GM18873 (cell line): ENCODE results near the gene ENTREP1.
"Not testable (repeated sequence)": the region's sequence is repeated elsewhere in the genome, so short reads cannot be mapped to it uniquely, and the experiment has no call there.

Source experiments
- ATAC-seq: cut with Tn5 transposase; IDR thresholded peaks from one replicate; pipeline ENCODE4 v1.9.1; 2021; ENCODE audit warnings: mild to moderate bottlenecking, moderate library complexity, moderate number of reproducible peaks; ENCODE audit not compliant: unreplicated experiment, low FRiP score

The ENTREP1 gene, protein sequence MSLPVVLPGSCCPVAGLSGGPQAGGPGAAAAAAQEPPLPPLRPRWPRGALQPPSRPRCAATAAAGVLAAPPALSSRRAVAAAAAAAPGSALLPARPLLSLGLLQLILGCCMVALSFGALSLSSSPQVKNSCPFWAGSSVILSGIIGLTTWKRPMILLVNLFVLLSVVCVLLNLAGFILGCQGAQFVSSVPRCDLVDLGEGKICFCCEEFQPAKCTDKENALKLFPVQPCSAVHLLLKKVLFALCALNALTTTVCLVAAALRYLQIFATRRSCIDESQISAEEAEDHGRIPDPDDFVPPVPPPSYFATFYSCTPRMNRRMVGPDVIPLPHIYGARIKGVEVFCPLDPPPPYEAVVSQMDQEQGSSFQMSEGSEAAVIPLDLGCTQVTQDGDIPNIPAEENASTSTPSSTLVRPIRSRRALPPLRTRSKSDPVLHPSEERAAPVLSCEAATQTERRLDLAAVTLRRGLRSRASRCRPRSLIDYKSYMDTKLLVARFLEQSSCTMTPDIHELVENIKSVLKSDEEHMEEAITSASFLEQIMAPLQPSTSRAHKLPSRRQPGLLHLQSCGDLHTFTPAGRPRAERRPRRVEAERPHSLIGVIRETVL

DNA sequence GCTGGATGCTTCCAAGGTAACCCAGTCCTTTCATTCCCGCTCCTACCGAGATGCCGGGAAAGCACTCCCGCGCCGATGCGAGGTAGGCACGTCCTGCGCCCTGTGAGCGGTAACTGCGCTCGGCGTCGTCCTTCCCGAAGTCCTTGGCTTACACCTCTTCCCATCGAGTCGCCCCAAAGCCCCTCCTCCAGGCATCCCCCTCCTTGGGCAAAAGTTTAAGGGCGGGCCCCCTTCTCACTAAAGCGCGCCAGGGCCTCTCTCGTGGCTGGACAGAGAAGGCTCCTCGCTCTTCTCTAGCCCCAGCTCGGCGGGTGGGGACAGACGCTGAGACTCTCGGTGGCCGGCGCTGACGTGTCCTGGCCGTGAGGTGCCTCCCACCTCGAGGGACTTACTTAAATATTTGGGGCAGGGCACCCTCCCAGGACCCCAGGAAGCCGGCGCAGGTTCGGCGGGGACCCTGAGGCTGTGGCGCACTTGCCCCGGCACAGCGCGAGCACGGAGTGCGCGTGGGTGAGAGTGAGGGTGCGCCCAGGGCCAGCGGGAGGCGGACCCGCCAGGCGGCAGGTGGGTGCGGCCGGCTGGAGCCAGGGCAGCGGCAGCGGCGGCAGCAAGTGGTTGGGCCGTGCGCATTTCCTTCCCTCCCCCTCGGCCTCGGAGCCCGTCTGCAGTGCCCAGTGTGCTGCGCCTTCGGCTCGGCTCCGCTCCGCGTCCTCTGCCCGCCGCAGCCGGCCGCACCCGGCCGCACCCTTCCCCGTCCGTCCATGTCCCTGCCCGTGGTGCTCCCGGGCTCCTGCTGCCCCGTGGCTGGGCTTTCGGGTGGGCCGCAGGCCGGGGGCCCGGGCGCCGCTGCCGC, at the start of gene ENTREP1:
Gene ENTREP1, plus strand, starts transcription at position 667 of the 853 bp plus-strand sequence. Its CDS starts 95 bp downstream, at position 762.
- no peak for ATAC-seq

GRCh38 chr9:69276775-69277174, 48.2 kb upstream of the ENTREP1 start:
- no peak for ATAC-seq

- no peak for ATAC-seq
These were observed 45.8 kb upstream of the ENTREP1 start for GRCh38 chr9:69279084-69279731.

GRCh38 chr9:69279733-69280132, 45.3 kb upstream of the ENTREP1 start:
- ATAC-seq: no peak

GRCh38 chr9:69283003-69283402, 42.0 kb upstream of the ENTREP1 start:
- no peak for ATAC-seq

GRCh38 chr9:69292078-69292477, 32.9 kb upstream of the ENTREP1 start:
- no peak for ATAC-seq

GRCh38 chr9:69293156-69293555, 31.9 kb upstream of the ENTREP1 start:
- no peak for ATAC-seq

GRCh38 chr9:69295872-69296552, 29.0 kb upstream of the ENTREP1 start:
- ATAC-seq: no peak

- ATAC-seq: no peak
These were observed 27.6 kb upstream of the ENTREP1 start for GRCh38 chr9:69297300-69297980.

DNA sequence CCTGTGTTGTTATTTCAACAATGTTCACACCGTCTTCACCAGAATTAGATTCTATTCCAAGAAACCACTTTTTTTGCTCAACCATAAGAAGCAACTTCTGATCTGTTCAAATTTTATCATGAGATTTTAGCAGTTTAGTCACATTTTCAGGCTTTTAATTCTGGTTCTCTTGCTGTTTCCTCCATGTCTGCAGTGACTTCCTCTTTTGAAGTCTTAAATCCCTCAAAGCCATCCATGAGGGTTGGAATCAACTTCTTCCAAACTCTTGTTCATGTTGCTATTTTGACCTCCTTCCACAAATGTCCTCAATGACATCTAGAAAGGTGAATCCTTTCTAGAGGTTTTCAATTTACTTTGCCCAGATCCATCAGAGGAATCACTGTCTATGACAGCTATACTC, 25.7 kb upstream of the ENTREP1 start:
- no peak for ATAC-seq

GRCh38 chr9:69299826-69300225, 25.2 kb upstream of the ENTREP1 start:
- no peak for ATAC-seq

DNA sequence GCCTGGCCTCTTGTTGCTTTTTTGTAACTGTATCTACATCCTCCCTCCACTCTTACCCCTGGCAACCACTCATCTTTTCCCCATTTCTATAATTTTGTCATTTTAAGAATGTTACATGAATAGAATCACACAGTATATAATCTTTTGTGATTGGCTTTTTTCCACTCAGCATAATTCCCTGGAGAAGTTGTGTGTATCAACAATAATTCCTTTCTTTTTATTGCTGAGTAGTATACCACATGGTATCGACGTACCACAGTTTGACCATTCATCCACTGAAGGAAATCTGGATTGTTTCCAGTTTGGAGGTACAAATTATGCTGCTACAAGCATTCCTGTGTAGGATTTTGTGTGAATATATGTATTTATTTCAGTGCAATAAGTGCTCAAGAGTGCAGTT, 21.7 kb upstream of the ENTREP1 start:
- ATAC-seq: no peak

- ATAC-seq: not testable (repeated sequence)
These were observed 18.0 kb upstream of the ENTREP1 start for GRCh38 chr9:69306895-69307445.

- ATAC-seq: no peak
These were observed 17.4 kb upstream of the ENTREP1 start for GRCh38 chr9:69307446-69308205.

DNA sequence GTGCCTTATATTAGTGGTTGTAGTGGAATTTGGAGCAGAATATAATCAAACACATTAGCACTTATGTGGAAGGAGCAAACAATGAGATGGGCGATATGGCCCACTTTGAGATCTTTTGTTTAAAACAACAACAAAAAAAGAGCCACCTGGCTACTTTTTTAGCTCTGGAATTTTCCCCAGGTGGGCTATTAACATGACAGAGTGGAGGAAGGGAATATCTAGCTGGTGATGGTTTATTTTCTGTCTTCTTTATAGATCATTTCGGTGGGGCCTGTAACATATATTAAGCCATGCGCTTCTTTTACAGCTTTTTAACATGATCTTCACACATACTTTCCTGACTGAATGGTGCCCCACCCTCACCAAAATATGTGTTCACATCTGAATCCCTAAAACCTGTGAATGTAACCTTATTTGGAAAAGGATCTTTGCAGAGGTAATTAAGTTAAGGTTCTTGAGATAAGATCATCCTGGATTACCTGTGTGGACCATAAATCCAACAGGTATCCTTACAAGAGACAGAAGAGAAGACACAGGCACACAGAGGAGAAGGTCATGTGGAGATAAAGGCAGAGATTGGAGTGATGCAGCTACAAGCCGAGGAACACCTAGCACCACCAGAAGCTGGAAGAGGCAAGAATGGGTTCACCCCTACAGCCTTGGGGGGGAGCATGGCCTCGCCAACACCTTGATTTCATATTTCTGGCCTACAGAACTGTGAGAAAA, 16.6 kb upstream of the ENTREP1 start:
- ATAC-seq: no peak

- no peak for ATAC-seq
These were observed 11.8 kb upstream of the ENTREP1 start for GRCh38 chr9:69313175-69313574.

GRCh38 chr9:69314547-69314946, 10.5 kb upstream of the ENTREP1 start:
- ATAC-seq: no peak

DNA sequence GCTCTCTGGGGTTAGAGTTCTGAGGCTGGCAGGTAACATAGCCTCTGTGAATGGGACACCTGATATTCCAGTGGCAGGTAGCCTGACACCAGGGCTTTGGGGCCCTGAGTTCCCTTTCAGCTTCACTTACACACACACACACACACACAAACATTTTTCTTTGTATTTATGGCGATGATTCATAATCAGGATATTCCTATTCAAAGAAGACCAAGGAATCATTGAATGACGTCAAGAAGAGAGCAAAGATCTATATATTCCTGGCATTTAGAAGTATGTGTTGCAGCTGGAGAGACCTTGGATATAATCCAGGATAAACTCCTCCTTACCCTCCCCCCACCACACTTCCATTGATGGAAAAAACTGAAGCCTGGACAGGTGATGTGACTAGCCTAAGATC, 7.9 kb upstream of the ENTREP1 start:
- ATAC-seq: no peak
